Body of pancreas (tissue), 4 donors: ENCODE measurements around the gene TACC2.

Experiments used
- POLR2A ChIP-seq, 3 donors: fragments of 450-650 bp; IDR thresholded peaks; one replicate each; pipeline ENCODE4 v1.6.1; 2016; ENCODE audit warnings: antibody characterized with exemption in 3 of 3, mild to moderate bottlenecking in 2 of 3
- TF ChIP-seq, protein P1 (sequence below), 7 experiments: fragments of 450-650 bp in 4 of 7; fragments of 200-600 bp in 3 of 7; sonication (generic) in 3 of 7; IDR thresholded peaks; one replicate each; pipeline ENCODE4 v1.5.1; 2016 to 2019; ENCODE audit warnings: antibody characterized with exemption in 7 of 7

DNA sequence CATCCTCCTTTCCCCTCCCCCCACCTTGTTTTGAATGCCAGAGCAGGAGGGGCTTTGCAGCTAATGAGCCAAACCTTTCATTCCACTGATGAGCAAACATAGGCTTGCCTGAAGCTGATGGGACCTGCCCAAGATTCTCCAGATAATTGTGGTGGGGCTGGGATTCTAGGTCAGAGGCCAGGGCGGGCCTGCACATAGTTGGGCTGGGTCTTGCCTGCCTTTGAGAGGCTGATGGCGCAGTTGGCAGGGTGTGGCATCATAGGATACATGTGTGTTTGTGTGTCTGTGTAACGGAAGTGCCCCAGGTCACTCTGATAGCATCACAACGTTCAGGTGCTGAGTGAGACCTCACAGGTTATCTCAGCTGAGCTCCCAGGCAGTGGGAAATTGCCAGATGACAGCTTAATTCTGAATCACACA lies 305.0 kb downstream of the TACC2 start:
- TF ChIP-seq, protein P1, sequence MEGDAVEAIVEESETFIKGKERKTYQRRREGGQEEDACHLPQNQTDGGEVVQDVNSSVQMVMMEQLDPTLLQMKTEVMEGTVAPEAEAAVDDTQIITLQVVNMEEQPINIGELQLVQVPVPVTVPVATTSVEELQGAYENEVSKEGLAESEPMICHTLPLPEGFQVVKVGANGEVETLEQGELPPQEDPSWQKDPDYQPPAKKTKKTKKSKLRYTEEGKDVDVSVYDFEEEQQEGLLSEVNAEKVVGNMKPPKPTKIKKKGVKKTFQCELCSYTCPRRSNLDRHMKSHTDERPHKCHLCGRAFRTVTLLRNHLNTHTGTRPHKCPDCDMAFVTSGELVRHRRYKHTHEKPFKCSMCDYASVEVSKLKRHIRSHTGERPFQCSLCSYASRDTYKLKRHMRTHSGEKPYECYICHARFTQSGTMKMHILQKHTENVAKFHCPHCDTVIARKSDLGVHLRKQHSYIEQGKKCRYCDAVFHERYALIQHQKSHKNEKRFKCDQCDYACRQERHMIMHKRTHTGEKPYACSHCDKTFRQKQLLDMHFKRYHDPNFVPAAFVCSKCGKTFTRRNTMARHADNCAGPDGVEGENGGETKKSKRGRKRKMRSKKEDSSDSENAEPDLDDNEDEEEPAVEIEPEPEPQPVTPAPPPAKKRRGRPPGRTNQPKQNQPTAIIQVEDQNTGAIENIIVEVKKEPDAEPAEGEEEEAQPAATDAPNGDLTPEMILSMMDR (IDR thresholded peaks at IDR 0.05): no peak
- no peak for TF ChIP-seq POLR2A (IDR thresholded peaks at IDR 0.05)
